SK-N-SH treated with all-trans-retinoic acid at 6 μM for 48 hours (cell line): ENCODE results near the gene PAOX.
A peak's percentile ranks its signal among the peaks of the same experiment; 100 is the strongest.

ENCODE experiments used
- ATAC-seq: fragments of 200-7000 bp; cut with Tn5 transposase; 3 replicates; pipeline ENCODE4 v1.9.1; 2020; ENCODE audit warnings: mild to moderate bottlenecking, moderate library complexity
- ARNTL ChIP-seq: fragments of 450-650 bp; formaldehyde crosslinking; IDR thresholded peaks from 2 replicates; pipeline ENCODE4 v1.5.0; 2020; ENCODE audit warnings: low read depth, mild to moderate bottlenecking, moderate library complexity, borderline replicate concordance
- BACH2 ChIP-seq: fragments of 250-450 bp; sonication (Bioruptor Pico); IDR thresholded peaks from 2 replicates; pipeline ENCODE4 v1.9.0; 2021; ENCODE audit warnings: mild to moderate bottlenecking, borderline replicate concordance
- ESRRG ChIP-seq: fragments of 250-450 bp; sonication (Bioruptor Pico); IDR thresholded peaks from 2 replicates; pipeline ENCODE4 v1.6.1; 2021; ENCODE audit warnings: mild to moderate bottlenecking
- ISL1 ChIP-seq: fragments of 250-450 bp; sonication (Bioruptor Pico); IDR thresholded peaks from 2 replicates; pipeline ENCODE4 v2.1.2; 2022; ENCODE audit warnings: mild to moderate bottlenecking, moderate library complexity
- RARB ChIP-seq: fragments of 250-450 bp; sonication (Bioruptor Pico); IDR thresholded peaks from 2 replicates; pipeline ENCODE4 v1.8.0; 2021; ENCODE audit warnings: mild to moderate bottlenecking, moderate library complexity
- SNAI2 ChIP-seq: fragments of 250-450 bp; sonication (Bioruptor Pico); IDR thresholded peaks from 2 replicates; pipeline ENCODE4 v1.5.0; 2020; ENCODE audit warnings: mild to moderate bottlenecking, moderate library complexity
- TOX ChIP-seq: fragments of 250-450 bp; sonication (Bioruptor Pico); IDR thresholded peaks from 2 replicates; pipeline ENCODE4 v1.8.0; 2021; ENCODE audit warnings: mild to moderate bottlenecking, moderate library complexity, borderline replicate concordance
- ZC3H10 ChIP-seq: fragments of 250-450 bp; sonication (Bioruptor Pico); IDR thresholded peaks from 2 replicates; pipeline ENCODE4 v1.5.1; 2021; ENCODE audit warnings: mild to moderate bottlenecking, moderate library complexity
- ZFP3 ChIP-seq: fragments of 250-450 bp; sonication (Bioruptor Pico); IDR thresholded peaks from 2 replicates; pipeline ENCODE4 v1.5.0; 2020; ENCODE audit warnings: mild to moderate bottlenecking, moderate library complexity
- ZFP30 ChIP-seq: fragments of 450-650 bp; formaldehyde crosslinking; IDR thresholded peaks from 2 replicates; pipeline ENCODE4 v1.5.0; 2022; ENCODE audit warnings: mild to moderate bottlenecking, moderate library complexity
- ZNF565 ChIP-seq: fragments of 450-650 bp; formaldehyde crosslinking; conservative IDR thresholded peaks from 2 replicates; pipeline ENCODE4 v1.5.0; 2020; ENCODE audit warnings: low read depth, mild to moderate bottlenecking, moderate library complexity
- ZNF70 ChIP-seq: fragments of 450-650 bp; formaldehyde crosslinking; IDR thresholded peaks from 2 replicates; pipeline ENCODE4 v1.5.0; 2020; ENCODE audit warnings: mild to moderate bottlenecking, moderate library complexity
- ZNF8 ChIP-seq: fragments of 450-650 bp; formaldehyde crosslinking; IDR thresholded peaks from 2 replicates; pipeline ENCODE4 v1.5.0; 2020; ENCODE audit warnings: mild to moderate bottlenecking, moderate library complexity
- TF ChIP-seq, protein P1 (sequence below): fragments of 250-450 bp; sonication (Bioruptor Pico); IDR thresholded peaks from 2 replicates; pipeline ENCODE4 v1.8.0; 2021; ENCODE audit warnings: low read depth, mild to moderate bottlenecking, moderate library complexity, borderline replicate concordance
- TF ChIP-seq, protein P2 (sequence below): fragments of 250-450 bp; sonication (Bioruptor Pico); IDR thresholded peaks from 2 replicates; pipeline ENCODE4 v1.5.1; 2020; ENCODE audit warnings: low read depth, mild to moderate bottlenecking, moderate library complexity
- TF ChIP-seq, protein P3 (sequence below): fragments of 250-450 bp; sonication (Bioruptor Pico); IDR thresholded peaks from 2 replicates; pipeline ENCODE4 v1.5.0; 2020; ENCODE audit warnings: mild to moderate bottlenecking, moderate library complexity
- TF ChIP-seq, protein P4 (sequence below): fragments of 250-450 bp; sonication (Bioruptor Pico); IDR thresholded peaks from 2 replicates; pipeline ENCODE4 v1.5.1; 2021; ENCODE audit warnings: mild to moderate bottlenecking, moderate library complexity

Gene PAOX

DNA sequence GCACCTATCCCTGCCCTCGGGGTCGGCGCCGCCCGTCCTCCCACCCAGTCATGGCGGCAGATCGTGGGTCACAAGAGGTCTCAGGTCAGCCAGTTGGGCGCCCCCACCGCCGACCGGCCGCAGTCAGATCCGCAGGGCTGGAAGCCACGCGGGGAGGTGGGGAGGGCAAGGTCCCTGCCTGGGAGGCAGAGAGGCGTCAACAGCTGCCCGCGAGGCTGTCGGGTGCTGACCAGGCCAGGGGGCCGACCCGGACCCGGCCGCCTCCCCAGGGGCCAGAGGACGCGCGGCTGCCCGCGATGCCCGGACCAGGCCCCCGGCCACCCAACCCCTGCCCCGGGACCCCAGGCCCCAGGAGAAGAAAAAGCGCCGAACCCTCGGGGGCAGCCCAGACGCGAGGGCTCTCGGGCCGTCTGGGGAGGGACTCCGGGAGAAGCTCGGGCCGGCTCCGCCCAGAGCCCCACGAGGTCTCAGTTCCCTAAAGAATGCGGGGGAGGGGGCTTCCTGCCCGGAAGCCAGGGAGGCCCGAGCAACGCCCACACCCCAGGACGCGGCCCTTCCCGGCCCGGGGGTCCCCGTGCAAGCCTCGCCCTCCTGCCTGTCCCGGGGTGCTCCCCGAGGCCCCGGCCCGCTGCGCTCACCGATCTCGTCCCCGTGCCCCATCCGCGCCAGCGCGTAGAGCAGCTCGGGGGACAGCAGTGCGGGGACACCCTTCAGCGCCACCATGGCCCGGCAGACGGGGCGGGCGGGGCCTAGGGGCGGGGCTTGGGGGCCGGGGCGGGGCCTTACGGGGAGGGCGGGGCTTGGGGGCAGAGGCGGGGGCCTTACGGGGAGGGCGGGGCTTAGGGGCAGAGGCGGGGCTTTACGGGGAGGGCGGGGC, 21.5 kb upstream of the PAOX start, which contains the start of gene FUOM:
Gene FUOM, minus strand, starts transcription at position 735 of the 877 bp plus-strand sequence. Its CDS starts 12 bp downstream, at position 723.
- TF ChIP-seq BACH2 (CRISPR knock-in tag): no peak
- TF ChIP-seq RARB: no peak
- TF ChIP-seq ZNF8 (CRISPR knock-in tag): no peak
- TF ChIP-seq SNAI2 (CRISPR knock-in tag): no peak
- TF ChIP-seq ISL1 (CRISPR knock-in tag): no peak
- TF ChIP-seq, protein P1, sequence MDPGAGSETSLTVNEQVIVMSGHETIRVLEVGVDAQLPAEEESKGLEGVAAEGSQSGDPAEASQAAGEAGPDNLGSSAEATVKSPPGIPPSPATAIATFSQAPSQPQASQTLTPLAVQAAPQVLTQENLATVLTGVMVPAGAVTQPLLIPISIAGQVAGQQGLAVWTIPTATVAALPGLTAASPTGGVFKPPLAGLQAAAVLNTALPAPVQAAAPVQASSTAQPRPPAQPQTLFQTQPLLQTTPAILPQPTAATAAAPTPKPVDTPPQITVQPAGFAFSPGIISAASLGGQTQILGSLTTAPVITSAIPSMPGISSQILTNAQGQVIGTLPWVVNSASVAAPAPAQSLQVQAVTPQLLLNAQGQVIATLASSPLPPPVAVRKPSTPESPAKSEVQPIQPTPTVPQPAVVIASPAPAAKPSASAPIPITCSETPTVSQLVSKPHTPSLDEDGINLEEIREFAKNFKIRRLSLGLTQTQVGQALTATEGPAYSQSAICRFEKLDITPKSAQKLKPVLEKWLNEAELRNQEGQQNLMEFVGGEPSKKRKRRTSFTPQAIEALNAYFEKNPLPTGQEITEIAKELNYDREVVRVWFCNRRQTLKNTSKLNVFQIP (CRISPR knock-in tag): no peak
- TF ChIP-seq ESRRG (CRISPR knock-in tag): no peak
- TF ChIP-seq ZNF70 (CRISPR knock-in tag): no peak
- TF ChIP-seq, protein P2, sequence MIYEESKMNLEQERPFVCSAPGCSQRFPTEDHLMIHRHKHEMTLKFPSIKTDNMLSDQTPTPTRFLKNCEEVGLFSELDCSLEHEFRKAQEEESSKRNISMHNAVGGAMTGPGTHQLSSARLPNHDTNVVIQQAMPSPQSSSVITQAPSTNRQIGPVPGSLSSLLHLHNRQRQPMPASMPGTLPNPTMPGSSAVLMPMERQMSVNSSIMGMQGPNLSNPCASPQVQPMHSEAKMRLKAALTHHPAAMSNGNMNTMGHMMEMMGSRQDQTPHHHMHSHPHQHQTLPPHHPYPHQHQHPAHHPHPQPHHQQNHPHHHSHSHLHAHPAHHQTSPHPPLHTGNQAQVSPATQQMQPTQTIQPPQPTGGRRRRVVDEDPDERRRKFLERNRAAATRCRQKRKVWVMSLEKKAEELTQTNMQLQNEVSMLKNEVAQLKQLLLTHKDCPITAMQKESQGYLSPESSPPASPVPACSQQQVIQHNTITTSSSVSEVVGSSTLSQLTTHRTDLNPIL (CRISPR knock-in tag): no peak
- ATAC-seq: peak; percentile 74

DNA sequence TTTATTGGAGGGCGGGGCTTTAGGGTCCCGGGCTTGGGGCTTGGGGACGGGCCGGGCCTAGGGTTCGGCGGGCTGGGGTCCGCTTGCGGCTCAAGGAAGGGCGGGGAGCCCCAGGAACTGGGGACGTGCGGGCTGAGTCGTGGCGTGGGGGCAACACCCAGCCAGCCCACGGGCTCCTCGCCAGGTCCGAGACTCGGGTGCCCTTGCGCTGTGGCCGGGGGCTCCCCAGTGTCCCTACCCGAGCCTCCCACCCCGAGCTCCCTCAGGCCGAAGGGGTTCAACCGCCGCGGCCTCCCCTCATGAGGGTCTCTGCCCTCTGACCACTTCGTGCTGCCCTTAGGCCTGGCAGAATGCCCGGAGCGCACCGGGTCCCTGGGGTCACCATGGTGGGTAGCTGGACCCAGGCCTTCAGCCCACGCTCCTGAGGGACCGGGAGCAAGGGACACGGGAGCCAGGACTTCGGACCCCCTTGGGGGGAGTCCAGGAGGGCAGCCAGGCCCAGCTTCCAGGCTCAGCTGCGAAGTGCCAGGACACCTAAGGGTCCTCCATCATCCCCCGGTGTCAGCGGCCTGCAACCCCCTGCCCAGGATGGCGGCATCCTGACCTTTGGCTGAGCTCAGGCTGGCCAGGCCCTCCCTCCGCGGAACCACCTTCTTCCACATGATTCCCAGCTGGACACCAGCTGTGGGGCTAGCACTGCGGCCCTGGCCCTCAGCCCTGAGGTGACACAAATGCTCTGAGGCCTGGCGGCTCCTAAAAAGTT, 20.7 kb upstream of the PAOX start:
- ATAC-seq: no peak
- TF ChIP-seq, protein P3, sequence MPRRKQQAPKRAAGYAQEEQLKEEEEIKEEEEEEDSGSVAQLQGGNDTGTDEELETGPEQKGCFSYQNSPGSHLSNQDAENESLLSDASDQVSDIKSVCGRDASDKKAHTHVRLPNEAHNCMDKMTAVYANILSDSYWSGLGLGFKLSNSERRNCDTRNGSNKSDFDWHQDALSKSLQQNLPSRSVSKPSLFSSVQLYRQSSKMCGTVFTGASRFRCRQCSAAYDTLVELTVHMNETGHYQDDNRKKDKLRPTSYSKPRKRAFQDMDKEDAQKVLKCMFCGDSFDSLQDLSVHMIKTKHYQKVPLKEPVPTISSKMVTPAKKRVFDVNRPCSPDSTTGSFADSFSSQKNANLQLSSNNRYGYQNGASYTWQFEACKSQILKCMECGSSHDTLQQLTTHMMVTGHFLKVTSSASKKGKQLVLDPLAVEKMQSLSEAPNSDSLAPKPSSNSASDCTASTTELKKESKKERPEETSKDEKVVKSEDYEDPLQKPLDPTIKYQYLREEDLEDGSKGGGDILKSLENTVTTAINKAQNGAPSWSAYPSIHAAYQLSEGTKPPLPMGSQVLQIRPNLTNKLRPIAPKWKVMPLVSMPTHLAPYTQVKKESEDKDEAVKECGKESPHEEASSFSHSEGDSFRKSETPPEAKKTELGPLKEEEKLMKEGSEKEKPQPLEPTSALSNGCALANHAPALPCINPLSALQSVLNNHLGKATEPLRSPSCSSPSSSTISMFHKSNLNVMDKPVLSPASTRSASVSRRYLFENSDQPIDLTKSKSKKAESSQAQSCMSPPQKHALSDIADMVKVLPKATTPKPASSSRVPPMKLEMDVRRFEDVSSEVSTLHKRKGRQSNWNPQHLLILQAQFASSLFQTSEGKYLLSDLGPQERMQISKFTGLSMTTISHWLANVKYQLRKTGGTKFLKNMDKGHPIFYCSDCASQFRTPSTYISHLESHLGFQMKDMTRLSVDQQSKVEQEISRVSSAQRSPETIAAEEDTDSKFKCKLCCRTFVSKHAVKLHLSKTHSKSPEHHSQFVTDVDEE (CRISPR knock-in tag): no peak
- TF ChIP-seq ESRRG (CRISPR knock-in tag) (no peak), ZFP30 (CRISPR knock-in tag) (no peak), ISL1 (CRISPR knock-in tag) (no peak), ZC3H10 (CRISPR knock-in tag) (no peak), BACH2 (CRISPR knock-in tag) (no peak)

DNA sequence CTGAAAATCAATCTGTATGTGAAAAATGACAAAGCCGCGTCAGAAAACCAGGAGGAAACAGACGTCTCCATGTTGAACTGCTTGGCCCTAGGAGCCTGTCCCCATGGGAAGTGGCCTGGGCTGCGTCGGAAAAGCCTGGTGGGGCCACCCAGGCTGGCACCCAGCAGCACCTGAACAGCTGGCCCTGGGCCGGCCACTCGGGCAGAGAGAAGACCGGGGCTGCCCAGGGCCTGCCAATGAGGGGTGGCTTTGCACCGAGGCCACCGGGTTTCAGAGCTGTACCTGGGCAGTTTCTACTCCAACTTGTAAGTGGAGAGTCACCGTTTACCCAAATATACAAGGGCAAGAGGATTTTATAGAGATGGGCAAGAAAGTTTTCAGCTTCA, 20.1 kb upstream of the PAOX start:
- no peak for ATAC-seq
- TF ChIP-seq, protein P3 (CRISPR knock-in tag): no peak
- TF ChIP-seq ARNTL (no peak), TOX (CRISPR knock-in tag) (no peak), ESRRG (CRISPR knock-in tag) (no peak), ZFP3 (CRISPR knock-in tag) (no peak), ZNF565 (CRISPR knock-in tag) (no peak), BACH2 (CRISPR knock-in tag) (no peak), RARB (no peak), ISL1 (CRISPR knock-in tag) (no peak), ZNF8 (CRISPR knock-in tag) (no peak), ZFP30 (CRISPR knock-in tag) (no peak), ZNF70 (CRISPR knock-in tag) (no peak), SNAI2 (CRISPR knock-in tag) (no peak)
- TF ChIP-seq, protein P1 (CRISPR knock-in tag): no peak
- TF ChIP-seq, protein P4, sequence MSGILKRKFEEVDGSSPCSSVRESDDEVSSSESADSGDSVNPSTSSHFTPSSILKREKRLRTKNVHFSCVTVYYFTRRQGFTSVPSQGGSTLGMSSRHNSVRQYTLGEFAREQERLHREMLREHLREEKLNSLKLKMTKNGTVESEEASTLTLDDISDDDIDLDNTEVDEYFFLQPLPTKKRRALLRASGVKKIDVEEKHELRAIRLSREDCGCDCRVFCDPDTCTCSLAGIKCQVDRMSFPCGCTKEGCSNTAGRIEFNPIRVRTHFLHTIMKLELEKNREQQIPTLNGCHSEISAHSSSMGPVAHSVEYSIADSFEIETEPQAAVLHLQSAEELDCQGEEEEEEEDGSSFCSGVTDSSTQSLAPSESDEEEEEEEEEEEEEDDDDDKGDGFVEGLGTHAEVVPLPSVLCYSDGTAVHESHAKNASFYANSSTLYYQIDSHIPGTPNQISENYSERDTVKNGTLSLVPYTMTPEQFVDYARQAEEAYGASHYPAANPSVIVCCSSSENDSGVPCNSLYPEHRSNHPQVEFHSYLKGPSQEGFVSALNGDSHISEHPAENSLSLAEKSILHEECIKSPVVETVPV (CRISPR knock-in tag): no peak
